HCEC 1CT (cell line): Measurements from ENCODE around the gene HEPHL1.
A peak's percentile ranks its signal among the peaks of the same experiment; 100 is the strongest.

Experiments
- DNase-seq: peaks from one replicate; pipeline ENCODE4 v3.0.0-alpha.2; 2017

HEPHL1 gene

GRCh38 chr11:94131718-94132115 lies 110.6 kb downstream of the HEPHL1 start:
- DNase-seq, result peak; percentile 32

GRCh38 chr11:94132152-94132558 lies 111.0 kb downstream of the HEPHL1 start:
- peak; percentile 83 for DNase-seq

GRCh38 chr11:94132823-94133408 lies 111.8 kb downstream of the HEPHL1 start:
- DNase-seq, result no peak

GRCh38 chr11:94133752-94134151 lies 112.6 kb downstream of the HEPHL1 start:
- no peak for DNase-seq

GRCh38 chr11:94134651-94135512 lies 113.7 kb downstream of the HEPHL1 start:
- peak; percentile 95 for DNase-seq

GRCh38 chr11:94139416-94139815 lies 118.3 kb downstream of the HEPHL1 start:
- no peak for DNase-seq

GRCh38 chr11:94140154-94140655 lies 119.1 kb downstream of the HEPHL1 start:
- DNase-seq, result no peak

GRCh38 chr11:94141511-94142307 lies 120.6 kb downstream of the HEPHL1 start:
- DNase-seq, result peak; percentile 36

GRCh38 chr11:94142308-94143281 lies 121.4 kb downstream of the HEPHL1 start:
- no peak for DNase-seq

- DNase-seq, result no peak
These were observed 123.1 kb downstream of the HEPHL1 start for GRCh38 chr11:94144216-94144615.

GRCh38 chr11:94144664-94145063 lies 123.5 kb downstream of the HEPHL1 start:
- no peak for DNase-seq

GRCh38 chr11:94145431-94145830 lies 124.3 kb downstream of the HEPHL1 start:
- DNase-seq, result no peak

GRCh38 chr11:94145916-94146315 lies 124.8 kb downstream of the HEPHL1 start:
- DNase-seq, result no peak

GRCh38 chr11:94147433-94147845 lies 126.3 kb downstream of the HEPHL1 start:
- no peak for DNase-seq

GRCh38 chr11:94148189-94148588 lies 127.0 kb downstream of the HEPHL1 start:
- peak; percentile 29 for DNase-seq

- DNase-seq, result peak; percentile 81
These were observed 128.4 kb downstream of the HEPHL1 start for GRCh38 chr11:94149431-94150017.

- DNase-seq, result no peak
These were observed 128.9 kb downstream of the HEPHL1 start for GRCh38 chr11:94150056-94150455.

- peak; percentile 16 for DNase-seq
These were observed 129.8 kb downstream of the HEPHL1 start for GRCh38 chr11:94150704-94151685.

GRCh38 chr11:94151903-94152677 lies 130.9 kb downstream of the HEPHL1 start:
- DNase-seq, result peak; percentile 85

GRCh38 chr11:94152678-94153065 lies 131.5 kb downstream of the HEPHL1 start:
- no peak for DNase-seq
